Measurements from ENCODE around the gene CTNND2. TPM values are rescaled to one million over a fixed set of nuclear protein-coding genes. Genes with fewer than 3 reads are reported as not detected.

CTNND2 gene
- total RNA-seq, 1 donor from 2014 or later = 13.9 TPM

DNA sequence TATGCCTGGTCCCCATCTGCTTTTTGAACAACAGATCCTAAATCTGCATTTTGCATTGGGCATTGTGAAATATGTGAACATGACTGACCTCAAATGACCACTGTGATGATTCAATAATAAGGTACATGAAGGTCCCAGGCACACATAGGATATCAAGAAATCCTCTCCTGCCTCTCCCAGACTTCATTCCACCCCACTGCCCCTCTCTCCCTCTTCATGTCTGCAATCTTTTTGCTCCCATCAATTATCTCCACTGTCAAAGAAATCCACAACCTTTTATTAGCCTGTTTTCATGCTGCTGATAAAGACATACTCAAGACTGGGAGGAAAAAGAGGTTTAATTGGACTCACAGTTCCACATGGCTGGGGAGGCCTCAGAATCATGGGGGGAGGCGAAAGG is 476.7 kb downstream of the CTNND2 start:
- H3K36me3 Mint-ChIP-seq = peaks cover 2% of the 10 kb centered on the region
- H3K27ac Mint-ChIP-seq = no peak overlapping the region
- Histone ChIP-seq H3K27me3 (no peaks in the 10 kb centered on the region), H3K9ac (no peak overlapping the region), H3K79me2 (ENCODE audit: low read depth) (no peaks in the 10 kb centered on the region), H3K9me3 (ENCODE audit: low read depth) (no peaks in the 10 kb centered on the region), H3K4me3 (no peak overlapping the region), H3F3A (ENCODE audit: low read depth) (no peaks in the 10 kb centered on the region), H3K4me2 (no peak overlapping the region), H3K4me1 (peaks cover 11% of the 10 kb centered on the region), H3K27ac (no peak overlapping the region), H3K36me3 (no peaks in the 10 kb centered on the region), H2AFZ (replicated peaks) (no peak overlapping the region), H4K20me1 (ENCODE audit: low read depth) (no peaks in the 10 kb centered on the region)
- DNase-seq (ENCODE audit: low spot score) = no peak
- H3K27me3 Mint-ChIP-seq (ENCODE audit: insufficient read depth, low read depth) = no peaks in the 10 kb centered on the region
- no peaks in the 10 kb centered on the region for H3K9me3 Mint-ChIP-seq
- no peak overlapping the region for H3K4me3 Mint-ChIP-seq
- TF ChIP-seq EZH2phosphoT487 (IDR thresholded peaks at IDR 0.05) (no peak), EZH2 (IDR thresholded peaks at IDR 0.05) (no peak)
- TF ChIP-seq, protein P1, sequence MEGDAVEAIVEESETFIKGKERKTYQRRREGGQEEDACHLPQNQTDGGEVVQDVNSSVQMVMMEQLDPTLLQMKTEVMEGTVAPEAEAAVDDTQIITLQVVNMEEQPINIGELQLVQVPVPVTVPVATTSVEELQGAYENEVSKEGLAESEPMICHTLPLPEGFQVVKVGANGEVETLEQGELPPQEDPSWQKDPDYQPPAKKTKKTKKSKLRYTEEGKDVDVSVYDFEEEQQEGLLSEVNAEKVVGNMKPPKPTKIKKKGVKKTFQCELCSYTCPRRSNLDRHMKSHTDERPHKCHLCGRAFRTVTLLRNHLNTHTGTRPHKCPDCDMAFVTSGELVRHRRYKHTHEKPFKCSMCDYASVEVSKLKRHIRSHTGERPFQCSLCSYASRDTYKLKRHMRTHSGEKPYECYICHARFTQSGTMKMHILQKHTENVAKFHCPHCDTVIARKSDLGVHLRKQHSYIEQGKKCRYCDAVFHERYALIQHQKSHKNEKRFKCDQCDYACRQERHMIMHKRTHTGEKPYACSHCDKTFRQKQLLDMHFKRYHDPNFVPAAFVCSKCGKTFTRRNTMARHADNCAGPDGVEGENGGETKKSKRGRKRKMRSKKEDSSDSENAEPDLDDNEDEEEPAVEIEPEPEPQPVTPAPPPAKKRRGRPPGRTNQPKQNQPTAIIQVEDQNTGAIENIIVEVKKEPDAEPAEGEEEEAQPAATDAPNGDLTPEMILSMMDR (IDR thresholded peaks at IDR 0.05) = no peak
- H3K4me1 Mint-ChIP-seq = peaks cover 12% of the 10 kb centered on the region

DNA sequence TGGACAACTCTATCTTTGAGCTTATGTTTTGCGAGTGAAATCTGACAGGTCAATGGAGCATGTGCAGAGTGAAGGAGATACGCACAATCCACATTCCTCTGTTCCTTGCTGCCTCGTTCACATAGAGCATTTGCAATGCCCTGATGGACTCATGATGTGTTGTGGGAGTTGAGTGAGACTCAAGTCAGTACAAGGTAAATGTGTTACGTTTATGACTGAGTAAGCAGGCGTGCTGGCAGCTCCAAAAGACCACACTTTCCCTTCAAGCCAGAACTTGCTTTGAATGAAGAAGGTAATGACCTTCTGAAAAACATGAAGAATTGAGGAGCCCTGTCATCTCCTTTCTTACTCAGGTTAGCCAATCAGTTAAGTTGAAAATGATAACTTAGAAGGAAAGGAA is 477.8 kb downstream of the CTNND2 start:
- no peak for TF ChIP-seq EZH2 (IDR thresholded peaks at IDR 0.05)
- TF ChIP-seq, protein P1 (IDR thresholded peaks at IDR 0.05) = no peak
- TF ChIP-seq EZH2phosphoT487 (IDR thresholded peaks at IDR 0.05) = no peak
- Mint-ChIP-seq H3K4me1 (peaks cover 13% of the 10 kb centered on the region), H3K36me3 (peaks cover 2% of the 10 kb centered on the region), H3K9me3 (no peaks in the 10 kb centered on the region), H3K4me3 (no peak overlapping the region), H3K27me3 (ENCODE audit: insufficient read depth, low read depth) (no peaks in the 10 kb centered on the region), H3K27ac (no peak overlapping the region)
- no peak overlapping the region for H3K4me3 ChIP-seq
- H3K4me2 ChIP-seq = no peak overlapping the region
- no peak overlapping the region for H2AFZ ChIP-seq (replicated peaks)
- no peak for DNase-seq (ENCODE audit: low spot score)
- no peaks in the 10 kb centered on the region for H3K27me3 ChIP-seq
- peaks cover 11% of the 10 kb centered on the region for H3K4me1 ChIP-seq
- no peak overlapping the region for H3K9ac ChIP-seq
- H4K20me1 ChIP-seq (ENCODE audit: low read depth) = no peaks in the 10 kb centered on the region
- H3K79me2 ChIP-seq (ENCODE audit: low read depth) = no peaks in the 10 kb centered on the region
- H3K27ac ChIP-seq = no peak overlapping the region
- H3K9me3 ChIP-seq (ENCODE audit: low read depth) = no peaks in the 10 kb centered on the region
- H3F3A ChIP-seq (ENCODE audit: low read depth) = no peaks in the 10 kb centered on the region
- H3K36me3 ChIP-seq = no peaks in the 10 kb centered on the region

GRCh38 chr5:11422342-11422741 is 481.9 kb downstream of the CTNND2 start:
- TF ChIP-seq EZH2phosphoT487 (IDR thresholded peaks at IDR 0.05) (no peak), EZH2 (IDR thresholded peaks at IDR 0.05) (no peak)
- TF ChIP-seq, protein P1 (IDR thresholded peaks at IDR 0.05) = no peak
- Histone ChIP-seq H4K20me1 (ENCODE audit: low read depth) (no peaks in the 10 kb centered on the region), H3K9me3 (ENCODE audit: low read depth) (no peaks in the 10 kb centered on the region), H3K27ac (no peak overlapping the region), H3K4me2 (no peak overlapping the region), H3K27me3 (no peaks in the 10 kb centered on the region), H3K4me1 (peaks cover 11% of the 10 kb centered on the region), H3K4me3 (no peak overlapping the region), H3F3A (ENCODE audit: low read depth) (no peaks in the 10 kb centered on the region), H3K79me2 (ENCODE audit: low read depth) (no peaks in the 10 kb centered on the region), H3K36me3 (no peaks in the 10 kb centered on the region), H2AFZ (replicated peaks) (no peak overlapping the region), H3K9ac (no peak overlapping the region)
- Mint-ChIP-seq H3K36me3 (peaks cover 8% of the 10 kb centered on the region), H3K4me1 (peaks cover 3% of the 10 kb centered on the region), H3K9me3 (peaks cover 5% of the 10 kb centered on the region), H3K27me3 (ENCODE audit: insufficient read depth, low read depth) (no peaks in the 10 kb centered on the region), H3K4me3 (no peak overlapping the region), H3K27ac (no peak overlapping the region)
- no peak for DNase-seq (ENCODE audit: low spot score)
